ENCODE results near the gene PRRT1B. TPM values are rescaled to one million over a fixed set of nuclear protein-coding genes. Genes with fewer than 3 reads are reported as not detected.

The PRRT1B gene
- total RNA-seq, 6 donors from 2014 or later: 1.8 to 10.5 (median 8.0) TPM

DNA sequence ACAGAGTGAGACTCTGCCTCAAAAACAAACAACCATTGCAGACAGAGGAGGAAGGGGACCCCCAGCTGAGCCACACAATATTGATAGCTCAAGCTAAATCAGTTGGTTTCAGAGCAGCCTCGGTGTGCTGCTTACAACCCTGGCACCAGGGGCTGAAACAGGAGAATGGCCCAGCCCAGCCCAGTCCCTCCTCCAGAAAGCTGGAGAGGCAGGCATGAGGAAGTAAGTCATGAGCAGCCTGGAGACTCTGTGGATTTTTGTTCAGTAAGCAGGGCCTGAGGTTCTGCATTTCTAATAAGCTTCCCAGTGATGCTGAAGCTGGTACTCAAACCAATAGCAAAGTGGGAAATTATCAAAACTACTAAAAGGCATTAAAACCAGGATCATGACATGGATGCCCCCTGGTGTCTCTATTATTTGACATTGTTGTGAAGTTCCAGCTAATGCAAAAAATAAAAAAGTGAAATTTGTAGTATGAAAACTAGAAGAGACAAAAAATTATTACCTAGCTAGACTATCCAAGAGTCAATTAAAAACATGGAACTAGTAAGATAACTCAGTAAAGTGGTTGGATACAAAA, 14.2 kb downstream of the PRRT1B start:
- Histone ChIP-seq H3K27me3 (peaks cover 0 to 13% (median 2%) of the 10 kb centered on the region in 4 donors), H3K36me3 (no peaks in the 10 kb centered on the region), H3K9me3 (no peaks in the 10 kb centered on the region), H3K27ac (no peak overlapping the region), H3K4me1 (no peaks in the 10 kb centered on the region), H3K4me3 (no peak overlapping the region)
- TF ChIP-seq POLR2AphosphoS5 (IDR thresholded peaks at IDR 0.05) (no peak), CTCF (IDR thresholded peaks at IDR 0.05) (no peak), POLR2A (IDR thresholded peaks at IDR 0.05) (no peak), EP300 (IDR thresholded peaks at IDR 0.05) (no peak)
- ATAC-seq (ENCODE audit: low FRiP score in 2 of 2) (no peak), DNase-seq (no peak)
- 67% methylated on average over 1 of the region's 1 CpG for WGBS, 2 donors

DNA sequence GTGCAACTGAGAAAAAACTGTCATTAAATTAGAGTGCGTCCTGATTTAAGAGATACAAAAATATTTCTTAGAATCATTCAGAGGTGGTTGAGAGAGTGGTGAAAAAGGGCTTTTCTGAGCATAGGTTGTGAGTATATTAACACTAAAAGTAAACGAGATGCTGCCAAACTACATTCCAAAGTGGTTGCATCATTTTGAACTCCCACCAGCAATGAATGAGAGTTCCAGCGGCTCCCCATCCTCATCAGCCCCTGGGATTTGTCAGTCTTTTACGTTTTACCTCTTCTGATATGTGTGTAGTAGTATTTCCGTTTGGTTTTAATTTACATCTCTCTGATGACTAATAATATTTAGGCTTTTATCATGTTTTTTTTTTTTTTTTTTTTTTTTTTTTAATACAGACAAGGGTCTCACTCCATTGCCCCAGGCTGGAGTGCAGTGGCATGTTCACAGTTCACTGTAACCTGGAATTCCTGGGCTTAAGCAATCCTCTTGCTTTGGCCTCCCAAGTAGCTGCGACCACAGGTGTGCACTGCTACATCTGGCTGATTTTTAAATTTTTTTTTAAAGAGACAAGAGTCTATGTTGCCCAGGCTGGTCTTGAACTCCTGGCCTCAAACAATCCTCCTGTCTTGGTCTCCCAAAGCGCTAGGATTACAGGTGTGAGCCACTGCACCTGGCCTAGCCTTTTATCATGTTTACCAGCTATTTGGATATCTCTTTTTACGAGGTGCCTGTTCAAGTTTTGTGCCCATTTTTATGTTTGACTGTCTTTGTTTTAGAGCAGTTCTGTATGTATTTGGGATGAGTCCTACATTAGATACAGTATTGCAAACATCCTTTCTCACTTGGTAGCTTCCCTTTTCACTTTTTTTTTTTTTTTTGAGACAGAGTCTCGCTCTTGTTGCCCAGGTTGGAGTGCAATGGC, 17.0 kb downstream of the PRRT1B start:
- ATAC-seq (ENCODE audit: low FRiP score in 2 of 2) (no peak), DNase-seq (no peak)
- no peaks in the 10 kb centered on the region for H3K36me3 ChIP-seq
- no peak overlapping the region for H3K4me3 ChIP-seq
- 66% methylated on average over 8 to 9 of the region's 9 CpGs for WGBS, 2 donors
- H3K27ac ChIP-seq: no peak overlapping the region
- no peaks in the 10 kb centered on the region for H3K27me3 ChIP-seq
- no peaks in the 10 kb centered on the region for H3K4me1 ChIP-seq
- TF ChIP-seq POLR2A (IDR thresholded peaks at IDR 0.05) (no peak), POLR2AphosphoS5 (IDR thresholded peaks at IDR 0.05) (no peak), EP300 (IDR thresholded peaks at IDR 0.05) (no peak), CTCF (IDR thresholded peaks at IDR 0.05) (no peak)
- no peaks in the 10 kb centered on the region for H3K9me3 ChIP-seq

GRCh38 chr9:131565369-131565768, 20.0 kb downstream of the PRRT1B start:
- H3K27ac ChIP-seq: no peak overlapping the region
- no peak overlapping the region for H3K4me3 ChIP-seq
- no peaks in the 10 kb centered on the region for H3K9me3 ChIP-seq
- H3K4me1 ChIP-seq: no peaks in the 10 kb centered on the region
- no peaks in the 10 kb centered on the region for H3K27me3 ChIP-seq
- H3K36me3 ChIP-seq: peaks cover 0 to 12% (median 5%) of the 10 kb centered on the region in 4 donors
- TF ChIP-seq CTCF (IDR thresholded peaks at IDR 0.05) (no peak), POLR2AphosphoS5 (IDR thresholded peaks at IDR 0.05) (no peak), POLR2A (IDR thresholded peaks at IDR 0.05) (no peak), EP300 (IDR thresholded peaks at IDR 0.05) (no peak)
- ATAC-seq (ENCODE audit: low FRiP score in 2 of 2) (no peak), DNase-seq (no peak)
- WGBS, 2 donors: 77 to 96% methylated on average over 5 of the region's 5 CpGs

DNA sequence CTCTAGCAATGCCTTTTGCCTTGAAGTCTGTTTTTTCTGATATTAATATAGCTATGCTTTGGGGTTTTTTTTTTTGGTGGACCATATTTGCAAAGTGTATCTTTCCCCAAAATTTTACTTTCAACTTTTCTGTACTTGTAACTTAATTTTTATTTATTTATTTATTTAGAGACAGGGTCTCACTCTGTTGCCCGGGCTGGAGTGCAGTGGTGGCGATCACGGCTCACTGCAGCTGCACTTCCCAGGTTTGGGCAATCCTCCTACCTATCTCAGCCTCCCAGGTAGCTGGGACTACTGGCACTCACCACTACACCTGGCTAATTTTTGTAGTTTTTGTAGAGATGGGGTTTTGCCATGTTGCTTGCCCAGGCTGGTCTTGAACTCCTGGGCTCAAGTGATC, 20.8 kb downstream of the PRRT1B start:
- H3K27ac ChIP-seq: no peak overlapping the region
- DNase-seq: no peak
- TF ChIP-seq POLR2A (IDR thresholded peaks at IDR 0.05): no peak
- TF ChIP-seq EP300 (IDR thresholded peaks at IDR 0.05): no peak
- TF ChIP-seq POLR2AphosphoS5 (IDR thresholded peaks at IDR 0.05): no peak
- no peak for TF ChIP-seq CTCF (IDR thresholded peaks at IDR 0.05)
- no peaks in the 10 kb centered on the region for H3K9me3 ChIP-seq
- peaks cover 0 to 18% (median 5%) of the 10 kb centered on the region in 4 donors for H3K36me3 ChIP-seq
- ATAC-seq (ENCODE audit: low FRiP score in 2 of 2): no peak
- 99 to 100% methylated on average over 3 of the region's 3 CpGs for WGBS, 2 donors
- H3K4me1 ChIP-seq: no peaks in the 10 kb centered on the region
- no peaks in the 10 kb centered on the region for H3K27me3 ChIP-seq
- no peak overlapping the region for H3K4me3 ChIP-seq
